Activated CD4-positive, alpha-beta T cell treated with anti-CD3 and anti-CD28 coated beads for 36 hours (primary cell): ENCODE data around the gene MTUS2. TPM values are rescaled to one million over a fixed set of nuclear protein-coding genes. Genes with fewer than 3 reads are reported as not detected.
A peak's percentile ranks its signal among the peaks of the same experiment; 100 is the strongest.

Source experiments
- ATAC-seq: fragments of 200-7000 bp; cut with Tn5 transposase; one replicate; pipeline ENCODE4 v1.10.0; 2021; ENCODE audit warnings: mild to moderate bottlenecking, moderate library complexity
- CTCF ChIA-PET: fragments of 350-600 bp; sonication (Branson Sonifier 250); formaldehyde crosslinking; loops from one replicate; lab custom pipeline; 2021; ENCODE audit warnings: antibody characterized with exemption; lab: Charles Lee
- POLR2A ChIA-PET: fragments of 350-600 bp; sonication (Branson Sonifier 250); formaldehyde crosslinking; loops from one replicate; lab custom pipeline; 2021; ENCODE audit warnings: antibody characterized with exemption, inconsistent platforms; lab: Charles Lee
- DNase-seq: peaks from one replicate; pipeline ENCODE4 v3.0.0-alpha.2; 2020
- H3K27ac Mint-ChIP-seq: one replicate; pipeline ENCODE4 v1.8.0; 2021; ENCODE audit warnings: mixed read lengths
- H3K27me3 Mint-ChIP-seq: one replicate; pipeline ENCODE4 v1.8.0; 2021; ENCODE audit warnings: mixed read lengths
- H3K36me3 Mint-ChIP-seq: one replicate; pipeline ENCODE4 v1.8.0; 2021; ENCODE audit warnings: low read depth, mixed read lengths
- H3K4me1 Mint-ChIP-seq: one replicate; pipeline ENCODE4 v1.8.0; 2021; ENCODE audit warnings: mixed read lengths
- H3K4me3 Mint-ChIP-seq: one replicate; pipeline ENCODE4 v1.8.0; 2021; ENCODE audit warnings: mild to moderate bottlenecking, moderate library complexity, mixed read lengths
- H3K9me3 Mint-ChIP-seq: one replicate; pipeline ENCODE4 v1.8.0; 2021; ENCODE audit warnings: low read depth, mixed read lengths
- intact Hi-C, 2 experiments: fragments of 100-400 bp; cut with DNase I in 1 of 2; cut with micrococcal nuclease in 1 of 2; formaldehyde crosslinking; loops; one replicate each; pipeline versions ENCODE4 v1.14.2 to v1.15.1; 2022 to 2024; cut with DNase I, micrococcal nuclease
- total RNA-seq, 2 experiments: library from RNA; stranded (reverse); gene quantifications; one replicate each; pipeline ENCODE4 v1.2.3, GENCODE V29; 2021

Gene MTUS2
- total RNA-seq, 2 experiments from 2014 or later: 0.05 TPM; not detected in 1

DNA sequence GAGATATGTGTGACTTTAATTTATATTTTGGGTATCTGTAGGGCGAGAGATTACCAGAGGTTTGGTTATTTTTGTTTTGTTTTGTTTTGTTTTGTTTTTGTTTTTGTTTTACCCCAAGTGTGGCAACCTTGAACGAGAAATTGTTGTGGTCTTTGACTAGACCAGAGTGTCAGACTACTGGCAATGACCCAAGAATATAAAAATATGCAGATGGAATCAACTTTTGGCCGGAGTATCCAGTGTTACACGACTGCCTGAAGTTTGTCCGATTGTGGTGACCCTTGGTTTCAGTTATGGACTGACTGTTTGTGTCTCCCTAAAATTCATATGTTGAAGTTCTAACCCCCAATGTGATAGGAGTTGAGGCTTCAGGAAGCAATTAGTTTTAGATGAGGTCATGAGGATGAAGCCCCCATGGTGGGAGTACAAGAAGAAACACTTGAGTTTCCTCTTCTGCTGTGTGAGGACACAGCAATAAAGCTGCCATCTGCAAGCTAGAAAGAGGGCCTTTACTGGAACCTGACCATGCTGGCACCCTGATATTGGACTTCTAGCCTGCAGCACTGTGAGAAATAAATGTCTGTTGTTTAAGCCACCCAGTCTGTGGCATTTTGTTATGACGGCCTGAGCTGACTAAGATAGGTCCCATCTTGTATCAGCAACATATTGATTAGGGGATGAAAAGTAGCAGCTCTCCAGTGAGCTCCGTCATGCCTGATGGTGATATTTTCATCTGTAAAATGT lies 261.7 kb downstream of the MTUS2 start:
- POLR2A ChIA-PET: no interaction called here
- DNase-seq: no peak
- CTCF ChIA-PET: interaction anchor here (0.6 to 0.8 kb wide), 3 partner anchors 29 to 281 kb away, joined by 3 read pairs; no protein-coding TSS in a partner anchor
- Mint-ChIP-seq H3K27me3 (no peaks in the 10 kb centered on the region), H3K27ac (no peak overlapping the region), H3K36me3 (no peaks in the 10 kb centered on the region), H3K9me3 (peaks cover 8% of the 10 kb centered on the region), H3K4me1 (peaks cover 14% of the 10 kb centered on the region), H3K4me3 (no peak overlapping the region)
- intact Hi-C loops: loop anchor here (5.0 kb wide), 1 partner anchor 280 kb away; no protein-coding TSS in a partner anchor
- ATAC-seq: no peak

DNA sequence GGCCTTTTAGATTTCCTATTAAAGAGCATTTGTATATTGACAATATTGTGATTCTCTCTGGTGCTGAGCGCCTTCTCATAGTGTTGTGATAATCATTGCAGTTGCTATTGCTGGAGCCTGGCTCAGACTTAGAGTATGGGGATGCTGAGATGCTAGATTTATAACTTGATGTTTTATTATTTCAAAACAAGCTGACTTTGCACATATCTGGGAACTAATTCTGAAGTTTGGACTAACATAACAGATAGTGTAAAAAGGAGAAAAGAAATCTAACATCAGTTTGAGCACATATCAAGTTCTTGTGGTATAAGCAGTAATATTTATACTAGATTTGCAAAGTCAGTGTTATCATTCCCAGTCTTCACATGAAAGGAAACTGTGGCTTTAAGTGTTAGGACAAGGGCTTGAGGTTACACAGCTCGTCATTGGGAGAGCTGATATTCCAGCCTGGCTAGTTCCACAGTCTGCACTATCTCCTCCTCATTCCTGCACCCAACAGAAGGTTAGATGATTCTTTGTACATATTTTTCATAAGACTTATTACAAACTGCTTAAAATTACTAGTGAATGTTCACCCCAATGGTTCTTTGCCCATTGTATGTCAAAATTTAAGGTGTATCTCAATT lies 279.8 kb downstream of the MTUS2 start:
- H3K27ac Mint-ChIP-seq: no peak overlapping the region

DNA sequence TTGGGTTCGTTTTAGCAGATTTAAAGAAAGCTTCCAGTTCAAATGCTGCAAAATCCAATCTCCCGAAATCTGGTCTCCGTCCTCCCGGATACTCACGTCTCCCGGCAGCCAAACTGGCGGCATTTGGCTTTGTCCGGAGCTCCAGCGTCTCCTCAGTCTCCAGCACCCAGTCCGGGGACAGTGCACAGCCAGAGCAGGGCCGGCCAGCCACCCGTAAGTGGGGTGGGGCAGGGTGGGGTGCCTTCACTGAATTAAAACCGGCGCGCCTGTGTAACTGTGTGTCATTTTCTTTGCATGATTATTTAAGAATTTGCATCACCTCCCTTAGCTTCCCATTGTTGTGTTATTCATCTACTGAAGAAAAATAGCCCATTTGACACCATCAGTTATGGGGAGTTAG lies 280.6 kb downstream of the MTUS2 start:
- H3K27me3 Mint-ChIP-seq: no peaks in the 10 kb centered on the region
- no peak for DNase-seq
- intact Hi-C loops: no loop called here
- no peaks in the 10 kb centered on the region for H3K4me1 Mint-ChIP-seq
- H3K9me3 Mint-ChIP-seq: no peaks in the 10 kb centered on the region
- no peak for ATAC-seq
- ChIA-PET CTCF (no interaction called here), POLR2A (no interaction called here)
- H3K4me3 Mint-ChIP-seq: no peak overlapping the region
- H3K27ac Mint-ChIP-seq: no peak overlapping the region
- H3K36me3 Mint-ChIP-seq: no peaks in the 10 kb centered on the region

More for the DNA sequence above, 279.8 kb downstream of the MTUS2 start:
- no peaks in the 10 kb centered on the region for H3K9me3 Mint-ChIP-seq
- no peak for ATAC-seq
- intact Hi-C loops: no loop called here
- no peak overlapping the region for H3K4me3 Mint-ChIP-seq
- H3K27me3 Mint-ChIP-seq: no peaks in the 10 kb centered on the region
- no peak for DNase-seq
- ChIA-PET POLR2A (no interaction called here), CTCF (no interaction called here)
- no peaks in the 10 kb centered on the region for H3K4me1 Mint-ChIP-seq
- no peaks in the 10 kb centered on the region for H3K36me3 Mint-ChIP-seq

- H3K4me1 Mint-ChIP-seq: no peaks in the 10 kb centered on the region
- H3K27ac Mint-ChIP-seq: no peak overlapping the region
- ChIA-PET CTCF (no interaction called here), POLR2A (no interaction called here)
- DNase-seq (no peak), ATAC-seq (no peak)
- H3K27me3 Mint-ChIP-seq: no peaks in the 10 kb centered on the region
- H3K4me3 Mint-ChIP-seq: no peak overlapping the region
- H3K9me3 Mint-ChIP-seq: no peaks in the 10 kb centered on the region
- intact Hi-C loops: no loop called here
- H3K36me3 Mint-ChIP-seq: no peaks in the 10 kb centered on the region
These were observed 281.3 kb downstream of the MTUS2 start for GRCh38 chr13:29101409-29101808.

DNA sequence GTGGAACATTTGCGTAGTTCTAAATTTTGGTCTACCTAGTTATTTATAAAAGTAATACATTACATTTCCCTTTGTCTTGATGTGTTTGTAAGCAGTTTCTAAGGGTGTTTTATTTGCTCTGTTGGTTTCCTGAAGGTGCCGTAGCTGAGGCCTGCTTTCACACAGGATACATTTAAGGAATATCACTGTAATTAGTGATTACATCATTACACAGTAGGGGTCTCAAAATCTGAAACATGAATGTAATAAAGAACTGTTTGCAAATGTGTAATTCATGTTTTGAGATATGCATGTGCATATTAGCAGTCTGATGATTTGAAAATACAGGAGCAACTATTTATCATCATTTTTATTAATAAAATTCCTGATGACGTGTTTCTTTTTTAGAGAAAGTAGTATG lies 281.8 kb downstream of the MTUS2 start:
- Mint-ChIP-seq H3K27ac (no peak overlapping the region), H3K36me3 (no peaks in the 10 kb centered on the region), H3K4me1 (no peaks in the 10 kb centered on the region), H3K4me3 (no peak overlapping the region), H3K27me3 (peaks cover 3% of the 10 kb centered on the region), H3K9me3 (no peaks in the 10 kb centered on the region)
- ChIA-PET CTCF (no interaction called here), POLR2A (no interaction called here)
- ATAC-seq (no peak), DNase-seq (no peak)
- intact Hi-C loops: no loop called here

DNA sequence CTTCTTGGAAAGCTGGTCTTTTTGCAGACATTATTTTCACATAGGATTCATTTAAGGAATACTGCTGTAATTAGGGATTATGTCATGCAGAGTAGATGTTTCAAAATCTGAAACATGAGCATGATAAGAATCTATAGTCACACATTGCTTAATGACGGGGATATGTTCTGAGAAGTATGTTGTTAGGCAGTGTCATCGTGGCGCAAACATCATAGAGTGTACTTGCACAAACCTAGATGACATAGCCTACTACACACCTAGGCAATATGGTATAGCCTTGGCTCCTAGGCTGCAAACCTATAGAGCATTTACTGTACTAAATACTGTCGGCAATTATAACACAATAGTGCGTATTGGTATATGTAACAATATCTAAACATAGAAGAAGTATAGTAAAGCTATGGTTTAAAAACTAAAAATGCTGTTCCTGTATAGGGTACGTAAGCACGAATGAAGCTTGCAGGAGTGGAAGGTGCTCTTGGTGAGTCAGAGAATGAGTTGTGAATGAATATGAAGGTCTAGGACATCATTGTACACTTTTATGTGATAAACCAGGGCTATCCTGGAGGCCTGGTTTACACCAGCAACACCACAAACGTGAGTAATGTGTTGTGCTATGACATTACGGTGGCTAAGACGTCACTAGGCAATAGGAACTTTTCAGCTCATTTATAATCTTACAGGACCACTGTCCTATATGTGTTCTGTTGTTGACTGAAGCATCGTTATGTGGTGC lies 283.1 kb downstream of the MTUS2 start:
- POLR2A ChIA-PET: no interaction called here
- Mint-ChIP-seq H3K27me3 (peaks cover 3% of the 10 kb centered on the region), H3K36me3 (no peaks in the 10 kb centered on the region), H3K4me1 (no peaks in the 10 kb centered on the region), H3K9me3 (no peaks in the 10 kb centered on the region), H3K27ac (no peak overlapping the region), H3K4me3 (no peak overlapping the region)
- CTCF ChIA-PET: no interaction called here
- intact Hi-C loops: no loop called here
- DNase-seq (no peak), ATAC-seq (peak; percentile 19)

DNA sequence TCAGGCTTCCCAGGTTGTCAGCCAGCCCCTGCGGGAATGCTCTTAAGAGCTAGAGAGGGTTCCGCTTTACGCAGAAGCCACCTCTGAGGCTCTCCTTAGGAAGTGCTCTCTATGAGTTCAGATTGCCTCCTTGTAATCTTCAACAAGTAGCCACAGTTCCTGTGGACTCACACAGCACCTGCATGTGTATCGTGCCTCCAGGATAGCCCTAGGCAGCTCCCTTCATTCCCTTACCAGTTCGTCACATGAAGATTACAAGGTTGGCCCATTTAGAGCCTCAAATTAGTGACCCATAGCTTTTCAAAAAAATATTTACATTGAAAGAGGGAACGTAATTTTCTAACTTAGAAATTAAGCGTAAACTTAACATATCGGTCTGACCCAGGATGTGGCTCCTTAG lies 284.3 kb downstream of the MTUS2 start:
- CTCF ChIA-PET: interaction anchor here (0.5 kb wide), 1 partner anchor 24 kb away, joined by 4 read pairs; no protein-coding TSS in a partner anchor
- POLR2A ChIA-PET: no interaction called here
- no peak overlapping the region for H3K27ac Mint-ChIP-seq
- no peaks in the 10 kb centered on the region for H3K9me3 Mint-ChIP-seq
- DNase-seq (no peak), ATAC-seq (no peak)
- H3K36me3 Mint-ChIP-seq: no peaks in the 10 kb centered on the region
- intact Hi-C loops: no loop called here
- peaks cover 3% of the 10 kb centered on the region for H3K27me3 Mint-ChIP-seq
- no peak overlapping the region for H3K4me3 Mint-ChIP-seq
- H3K4me1 Mint-ChIP-seq: no peaks in the 10 kb centered on the region

DNA sequence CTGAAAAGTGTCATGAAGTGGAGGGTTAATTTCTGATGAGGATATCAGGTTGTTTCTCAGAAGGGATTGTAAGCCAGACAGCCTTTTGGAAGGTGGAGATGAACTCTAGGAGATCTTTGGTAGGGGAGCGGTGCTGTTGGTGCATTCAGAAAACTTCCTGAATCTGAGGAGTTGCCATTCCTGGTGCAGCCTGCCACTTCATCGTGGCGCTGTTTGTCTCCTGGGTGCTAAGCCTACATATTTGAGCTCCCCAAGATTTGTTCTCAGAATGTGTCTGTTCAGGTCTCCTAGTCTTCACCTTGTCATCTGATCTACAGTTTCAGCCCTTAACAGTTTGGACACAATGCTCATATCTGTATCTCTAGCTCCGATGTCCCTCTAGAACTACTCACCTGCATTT lies 285.6 kb downstream of the MTUS2 start:
- Mint-ChIP-seq H3K36me3 (no peaks in the 10 kb centered on the region), H3K27me3 (peaks cover 3% of the 10 kb centered on the region), H3K27ac (no peak overlapping the region), H3K4me1 (no peaks in the 10 kb centered on the region), H3K9me3 (no peaks in the 10 kb centered on the region), H3K4me3 (no peak overlapping the region)
- POLR2A ChIA-PET: no interaction called here
- DNase-seq: no peak
- CTCF ChIA-PET: interaction anchor here (0.7 kb wide), 1 partner anchor 36 kb away, joined by 3 read pairs; no protein-coding TSS in a partner anchor
- intact Hi-C loops: no loop called here
- no peak for ATAC-seq

DNA sequence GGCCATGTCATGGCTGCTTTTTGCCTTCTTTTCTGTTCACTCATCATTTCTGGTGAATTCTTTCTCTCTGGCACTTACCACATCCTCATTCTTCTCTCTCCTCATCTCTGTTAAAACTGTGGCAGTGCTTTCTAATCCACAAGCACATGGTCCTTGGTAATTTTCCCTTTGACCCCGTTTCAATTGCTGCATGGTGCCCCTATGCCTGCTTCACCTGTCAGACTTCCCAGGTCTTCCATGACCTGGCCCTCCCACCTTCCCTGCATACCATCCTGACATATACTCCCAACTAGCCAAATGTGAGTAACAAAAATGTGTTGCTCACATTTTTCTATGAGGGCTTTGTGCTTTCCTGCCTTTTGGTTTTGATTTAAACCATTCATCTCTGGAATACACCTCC lies 286.5 kb downstream of the MTUS2 start:
- H3K27ac Mint-ChIP-seq: no peak overlapping the region
- H3K36me3 Mint-ChIP-seq: no peaks in the 10 kb centered on the region
- no peak for DNase-seq
- no peaks in the 10 kb centered on the region for H3K4me1 Mint-ChIP-seq
- ChIA-PET CTCF (no interaction called here), POLR2A (no interaction called here)
- H3K4me3 Mint-ChIP-seq: no peak overlapping the region
- intact Hi-C loops: no loop called here
- ATAC-seq: no peak
- H3K27me3 Mint-ChIP-seq: peaks cover 3% of the 10 kb centered on the region
- no peaks in the 10 kb centered on the region for H3K9me3 Mint-ChIP-seq

GRCh38 chr13:29108068-29108786 lies 288.1 kb downstream of the MTUS2 start:
- peaks cover 5% of the 10 kb centered on the region for H3K27me3 Mint-ChIP-seq

GRCh38 chr13:29109987-29110386 lies 289.8 kb downstream of the MTUS2 start:
- H3K9me3 Mint-ChIP-seq: no peaks in the 10 kb centered on the region
- CTCF ChIA-PET: interaction anchor here (0.9 kb wide), 1 partner anchor 27 kb away, joined by 3 read pairs; no protein-coding TSS in a partner anchor
- DNase-seq (no peak), ATAC-seq (no peak)
- no peak overlapping the region for H3K4me3 Mint-ChIP-seq
- intact Hi-C loops: no loop called here
- no peaks in the 10 kb centered on the region for H3K4me1 Mint-ChIP-seq
- POLR2A ChIA-PET: no interaction called here
- H3K27me3 Mint-ChIP-seq: peaks cover 5% of the 10 kb centered on the region
- no peak overlapping the region for H3K27ac Mint-ChIP-seq
- H3K36me3 Mint-ChIP-seq: no peaks in the 10 kb centered on the region

More at GRCh38 chr13:29108068-29108786, 288.1 kb downstream of the MTUS2 start:
- no peaks in the 10 kb centered on the region for H3K36me3 Mint-ChIP-seq
- H3K4me3 Mint-ChIP-seq: no peak overlapping the region
- H3K4me1 Mint-ChIP-seq: no peaks in the 10 kb centered on the region
- CTCF ChIA-PET: no interaction called here
- no peaks in the 10 kb centered on the region for H3K9me3 Mint-ChIP-seq
- no peak for DNase-seq
- H3K27ac Mint-ChIP-seq: no peak overlapping the region
- POLR2A ChIA-PET: no interaction called here
- intact Hi-C loops: no loop called here
- no peak for ATAC-seq
